GM12892 (cell line): ENCODE measurements around the gene PIGK.

Experiments
- DNase-seq: peaks from one replicate; pipeline ENCODE4 v3.0.0; 2011; ENCODE audit not compliant: insufficient read length
- FAIRE-seq: peaks from 2 replicates; lab custom pipeline; 2011; peaks lifted over from hg19 to GRCh38; lab: Jason Lieb, UNC
- POLR2A ChIP-seq: IDR thresholded peaks from 2 replicates; pipeline ENCODE4 v1.6.1; 2011; ENCODE audit warnings: low read depth, low read length, control low read depth
- POLR2AphosphoS5 ChIP-seq: IDR thresholded peaks from 2 replicates; pipeline ENCODE4 v1.6.1; 2011; ENCODE audit warnings: low read depth, low read length, control low read depth
- TAF1 ChIP-seq: IDR thresholded peaks from 2 replicates; pipeline ENCODE4 v1.6.1; 2011; ENCODE audit warnings: low read depth, mild to moderate bottlenecking, control low read depth, low read length, borderline replicate concordance

The PIGK gene

DNA sequence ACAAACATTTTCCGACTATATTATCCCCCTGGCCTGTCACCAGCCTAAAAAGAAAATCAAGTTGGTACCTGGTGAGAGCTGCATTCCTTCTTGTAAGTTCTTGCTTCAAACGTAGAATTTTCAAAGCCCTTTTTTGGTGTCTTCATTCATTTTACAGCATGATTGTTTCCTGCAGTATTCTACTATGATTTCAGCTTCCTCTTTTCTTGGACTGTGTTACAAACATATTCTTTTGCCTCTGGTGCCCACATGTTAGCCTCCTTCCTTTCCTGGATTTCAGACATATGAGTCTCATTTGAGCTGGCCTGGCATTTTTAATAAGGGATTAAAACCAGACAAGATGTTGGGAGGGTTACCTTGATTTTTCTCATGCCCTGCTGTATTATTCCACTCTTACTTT, 142.5 kb downstream of the PIGK start:
- TF ChIP-seq POLR2AphosphoS5 (no peak), TAF1 (no peak), POLR2A (no peak)
- no peak for FAIRE-seq
- DNase-seq, result no peak

DNA sequence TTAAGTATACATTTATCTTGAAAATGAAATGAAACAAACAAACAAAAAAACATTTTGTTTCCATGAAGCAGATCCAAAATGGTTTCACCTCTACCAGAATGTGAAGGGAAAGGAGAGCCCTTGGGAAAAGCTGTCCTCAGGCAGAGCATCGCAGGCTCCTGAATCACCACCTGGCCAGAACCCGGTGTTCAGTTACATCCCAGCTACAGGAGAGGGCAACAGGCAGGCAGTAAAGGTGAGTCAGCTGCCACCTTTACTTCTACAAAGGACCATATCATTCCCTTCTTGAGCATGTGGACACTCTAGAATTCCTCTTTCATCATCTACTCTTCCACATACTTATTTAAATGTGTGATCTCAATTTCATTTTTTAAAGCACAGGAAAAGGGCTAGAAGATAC, 151.2 kb downstream of the PIGK start:
- DNase-seq (no peak), FAIRE-seq (no peak)
- TF ChIP-seq TAF1, result no peak
- no peak for TF ChIP-seq POLR2A
- no peak for TF ChIP-seq POLR2AphosphoS5

DNA sequence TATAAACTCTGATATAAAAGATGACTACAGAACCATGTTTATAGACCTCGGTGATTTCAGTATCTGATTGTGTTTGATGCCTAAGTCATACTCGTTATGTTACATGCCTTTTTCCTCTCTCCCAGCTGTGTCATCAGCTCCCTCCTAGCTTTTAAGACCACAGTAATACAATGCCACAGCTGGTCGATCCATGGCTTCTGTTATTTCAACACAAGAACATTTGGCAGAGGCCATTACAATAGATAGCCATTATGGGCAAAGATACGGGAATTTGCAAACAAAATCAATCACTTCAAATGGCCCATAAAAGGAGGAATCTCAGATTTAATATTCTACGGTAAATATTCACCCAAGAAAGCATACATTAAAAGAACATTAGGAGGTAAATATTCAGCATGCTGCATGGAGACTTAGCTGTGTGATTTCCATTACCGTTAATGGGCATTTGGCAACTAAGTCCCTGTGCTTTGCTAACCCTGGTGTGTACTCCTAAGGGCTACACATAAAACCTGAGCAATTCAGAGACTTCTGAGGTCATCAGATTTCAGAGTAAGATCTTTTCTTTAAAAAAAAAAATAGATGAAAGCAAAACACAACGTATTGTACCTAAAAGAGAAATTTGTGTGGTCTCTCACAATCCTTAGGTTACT, 153.4 kb downstream of the PIGK start:
- TF ChIP-seq POLR2A, result no peak
- TF ChIP-seq TAF1, result no peak
- no peak for TF ChIP-seq POLR2AphosphoS5
- FAIRE-seq (no peak), DNase-seq (no peak)

DNA sequence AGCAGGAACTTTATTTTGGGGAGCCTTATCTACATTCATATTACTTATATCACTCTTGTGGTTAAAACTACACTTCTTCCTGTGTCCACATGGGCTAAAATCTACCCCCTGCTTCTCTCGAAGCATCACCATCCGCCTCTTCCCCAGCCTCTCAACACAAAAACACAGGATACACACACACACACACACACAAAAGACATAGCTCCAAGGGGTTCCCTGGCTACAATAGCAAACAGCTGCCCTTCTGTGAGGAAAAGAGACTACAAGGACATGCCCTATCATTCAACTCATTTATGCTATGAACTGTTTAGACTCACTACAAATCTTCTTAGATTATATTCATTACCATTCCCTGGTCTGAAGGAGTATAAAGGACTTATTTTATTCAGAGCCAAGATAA, 155.0 kb downstream of the PIGK start:
- DNase-seq (no peak), FAIRE-seq (no peak)
- TF ChIP-seq TAF1 (no peak), POLR2A (no peak), POLR2AphosphoS5 (no peak)

DNA sequence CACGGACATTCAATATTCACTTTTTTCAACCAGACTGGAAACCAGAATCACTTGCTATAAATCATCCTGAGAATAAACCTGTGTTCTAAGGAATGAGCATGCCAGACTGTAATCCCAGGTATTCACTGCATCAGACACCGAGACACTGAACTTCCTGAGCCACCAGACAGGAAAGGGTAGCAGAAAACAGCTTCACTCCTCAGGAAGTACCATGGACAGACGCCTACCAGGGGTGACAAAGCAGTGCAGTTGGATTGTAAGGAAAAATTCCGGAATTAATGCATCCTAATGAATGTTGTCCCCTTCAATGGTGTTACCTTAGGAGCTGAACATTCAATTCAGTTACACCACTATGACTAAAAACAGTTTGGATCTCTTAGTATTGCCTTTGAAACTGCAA, 156.1 kb downstream of the PIGK start:
- no peak for TF ChIP-seq TAF1
- no peak for TF ChIP-seq POLR2AphosphoS5
- no peak for TF ChIP-seq POLR2A
- DNase-seq, result no peak
- no peak for FAIRE-seq

DNA sequence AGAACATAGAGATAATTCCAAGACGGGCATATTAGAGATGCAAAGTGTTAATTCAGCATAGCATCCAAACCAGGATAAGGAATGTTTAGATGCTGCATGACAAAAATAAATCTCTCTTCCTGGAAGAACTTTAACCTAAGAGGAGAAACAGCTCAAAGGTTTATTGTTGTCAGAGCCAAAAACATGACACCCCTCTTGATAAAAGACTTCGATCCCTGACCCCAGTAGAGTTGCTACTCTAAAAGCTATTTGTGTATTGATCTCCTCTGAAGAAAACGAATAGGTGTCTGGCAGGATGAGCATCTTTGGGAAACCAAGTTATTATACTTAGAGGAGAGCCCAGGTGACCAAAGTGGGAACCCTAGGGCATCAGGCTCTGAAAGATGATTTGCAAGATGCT, 158.1 kb downstream of the PIGK start:
- FAIRE-seq, result no peak
- TF ChIP-seq POLR2A (no peak), POLR2AphosphoS5 (no peak), TAF1 (no peak)
- no peak for DNase-seq

DNA sequence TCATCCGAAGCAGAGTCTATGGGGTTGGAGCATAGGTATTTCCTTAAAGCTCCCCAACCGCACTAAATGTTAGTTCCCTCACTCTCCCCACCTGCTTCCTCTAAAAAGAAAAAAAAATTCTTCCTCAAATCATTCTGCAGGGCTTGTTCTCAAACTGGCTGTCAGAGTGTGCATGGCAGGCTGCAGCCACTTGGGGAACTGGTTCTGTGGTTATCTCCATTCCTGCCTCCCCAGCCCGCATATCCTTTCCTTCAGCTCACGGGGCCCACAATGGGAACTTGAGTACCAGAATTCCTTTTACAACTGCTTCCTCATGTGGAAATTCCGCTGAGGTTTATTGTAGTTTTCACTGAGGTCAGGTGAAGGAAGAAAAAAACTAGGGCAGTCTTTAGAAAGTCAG, 159.2 kb downstream of the PIGK start:
- DNase-seq (no peak), FAIRE-seq (no peak)
- TF ChIP-seq POLR2A (no peak), TAF1 (no peak), POLR2AphosphoS5 (no peak)

DNA sequence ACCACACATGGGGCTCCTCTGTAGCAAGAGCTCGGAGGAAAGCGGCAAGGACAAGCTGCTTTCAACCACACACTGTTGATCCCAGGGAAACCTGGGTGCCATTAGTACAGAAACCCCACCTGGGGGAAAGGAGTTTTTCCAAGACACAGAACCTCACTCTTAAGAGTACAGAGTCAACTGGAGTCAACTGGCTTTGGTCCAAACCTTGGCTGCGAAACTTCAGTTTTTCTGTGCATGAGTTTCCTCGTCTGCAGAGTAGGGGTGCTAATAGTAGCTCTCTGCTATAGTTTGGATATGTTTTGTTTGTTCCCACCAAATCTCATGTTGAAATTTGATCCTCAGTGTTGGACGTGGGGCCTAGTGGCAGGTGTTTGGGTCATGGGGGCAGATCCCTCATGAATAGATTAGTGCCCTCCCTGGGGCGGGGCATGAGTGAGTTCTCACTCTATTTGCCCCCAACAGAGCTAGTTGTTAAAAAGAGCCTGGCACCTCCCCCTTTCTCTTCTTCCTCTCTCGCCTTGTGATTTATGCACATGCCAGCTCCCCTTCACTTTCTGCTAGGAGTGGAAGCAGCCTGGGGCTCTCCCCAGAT, 161.1 kb downstream of the PIGK start:
- TF ChIP-seq POLR2A, result no peak
- no peak for TF ChIP-seq TAF1
- no peak for TF ChIP-seq POLR2AphosphoS5
- DNase-seq (no peak), FAIRE-seq (no peak)

DNA sequence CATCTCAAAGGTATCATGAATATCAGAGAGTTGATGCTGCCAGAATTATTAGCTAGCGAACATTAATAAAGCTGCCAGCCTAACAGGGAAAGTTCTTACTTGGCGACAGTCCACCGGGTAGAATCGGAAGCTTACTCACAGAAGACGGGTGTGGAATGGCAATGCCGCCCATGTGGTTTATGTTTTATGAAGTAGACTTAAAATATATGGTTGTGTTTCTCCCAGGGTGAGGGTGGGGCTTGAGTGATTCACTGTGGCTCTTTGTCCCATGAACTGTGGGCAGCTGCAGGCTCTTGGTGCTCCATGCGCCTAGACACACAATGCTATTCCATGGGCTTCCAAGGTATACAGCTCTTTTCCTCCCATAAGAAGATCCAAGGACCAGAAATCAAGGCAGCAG, 162.7 kb downstream of the PIGK start:
- DNase-seq, result no peak
- TF ChIP-seq POLR2AphosphoS5 (no peak), TAF1 (no peak), POLR2A (no peak)
- FAIRE-seq, result no peak

DNA sequence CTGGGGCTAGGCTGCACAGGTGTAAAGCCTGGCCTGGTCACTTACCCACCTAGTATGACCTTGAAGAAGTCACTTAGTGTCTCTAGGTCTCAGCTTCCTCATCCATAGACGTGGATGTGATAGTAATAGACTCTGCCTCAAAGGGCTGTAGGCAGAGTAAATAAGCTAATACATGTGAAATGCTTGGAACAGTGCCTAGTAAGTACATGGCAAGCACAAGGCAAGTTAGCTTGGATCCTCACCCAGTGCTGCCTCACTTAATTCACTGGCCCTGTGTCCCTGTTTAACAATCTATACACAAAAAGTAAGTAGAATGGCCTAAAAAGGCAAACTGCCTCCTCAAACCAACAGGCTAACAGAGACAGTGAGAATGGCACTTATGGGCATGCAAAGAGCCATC, 167.8 kb downstream of the PIGK start:
- no peak for DNase-seq
- TF ChIP-seq POLR2AphosphoS5 (no peak), POLR2A (no peak)
- FAIRE-seq, result no peak

DNA sequence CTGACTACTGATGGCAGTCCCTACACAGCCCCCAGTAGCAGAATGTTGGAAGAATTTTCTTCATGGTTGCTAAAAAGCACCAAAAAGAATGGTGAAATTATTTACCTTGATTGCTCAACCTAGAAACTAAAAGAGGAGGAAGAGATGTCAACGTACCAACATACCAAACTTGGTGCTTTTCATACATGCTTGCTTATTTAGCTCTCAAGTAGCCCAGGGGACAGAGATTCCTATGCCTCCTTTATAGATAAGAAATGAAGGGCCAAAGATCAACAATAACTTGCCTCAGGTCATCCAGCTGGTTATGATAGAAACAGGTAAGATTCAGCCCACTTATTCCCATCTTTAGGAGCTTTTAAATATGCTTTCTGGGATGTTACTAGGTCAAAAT, 170.6 kb downstream of the PIGK start:
- TF ChIP-seq POLR2A, result no peak
- no peak for TF ChIP-seq TAF1
- TF ChIP-seq POLR2AphosphoS5, result no peak
- no peak for DNase-seq
- no peak for FAIRE-seq

DNA sequence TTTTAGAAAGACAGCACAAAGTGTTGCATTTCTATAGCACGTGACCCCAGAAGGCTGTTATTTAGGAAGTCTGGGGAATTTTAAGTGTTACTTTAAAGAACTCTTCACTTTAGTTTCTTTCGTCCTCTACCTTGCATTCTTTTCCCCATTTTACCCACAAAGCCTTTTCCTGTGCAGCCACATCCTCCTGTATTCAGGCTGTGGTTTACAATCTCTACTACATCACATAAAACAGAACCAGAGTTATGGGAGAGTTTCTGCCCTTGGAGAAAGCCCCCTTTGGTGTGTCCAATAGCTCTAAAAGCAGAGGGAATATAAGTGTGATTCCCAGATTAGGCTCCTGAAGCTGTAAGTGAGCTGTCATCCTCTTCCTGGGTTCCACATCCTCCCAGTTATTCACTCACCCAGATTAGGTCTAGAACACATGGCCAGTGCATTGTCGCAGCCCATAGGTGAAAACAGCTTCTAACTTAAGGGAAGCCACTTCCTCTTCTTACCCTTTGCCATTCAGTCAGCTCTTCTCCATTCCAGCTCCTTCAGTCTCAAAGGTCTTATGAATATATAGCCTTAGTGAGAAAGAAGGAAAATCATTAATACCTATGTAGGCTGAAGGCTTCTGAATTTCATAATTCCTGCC, 171.1 kb downstream of the PIGK start:
- TF ChIP-seq POLR2AphosphoS5 (no peak), POLR2A (no peak), TAF1 (no peak)
- DNase-seq (no peak), FAIRE-seq (no peak)
